Fibroblast of peridontal ligament (primary cell): ENCODE data around the gene ZC3H7A.

Experiments used
- DNase-seq: peaks from one replicate; pipeline ENCODE4 v3.0.0-alpha.2; 2010; ENCODE audit errors: extremely low read depth

The ZC3H7A gene

DNA sequence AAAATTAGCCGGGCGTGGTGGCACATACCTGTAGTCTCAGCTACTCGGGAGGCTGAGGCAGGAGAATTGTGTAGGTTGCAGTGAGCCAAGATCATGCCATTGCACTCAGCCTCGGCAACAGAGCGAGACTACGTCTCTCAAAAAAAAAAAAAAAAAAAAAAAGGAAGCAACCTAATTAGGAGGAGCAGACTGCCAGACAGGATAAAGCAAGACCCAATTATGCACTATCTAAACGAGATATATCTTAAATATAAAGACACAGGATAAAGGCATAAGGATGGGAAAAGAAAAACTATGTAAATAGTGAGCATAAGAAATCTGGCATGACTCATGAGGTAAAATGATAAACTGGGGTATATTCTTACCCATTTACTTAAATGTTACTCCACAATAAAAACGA, 59.3 kb downstream of the ZC3H7A start:
- DNase-seq, result no peak

GRCh38 chr16:11736903-11737302, 60.2 kb downstream of the ZC3H7A start:
- DNase-seq, result no peak

GRCh38 chr16:11735787-11736186, 61.3 kb downstream of the ZC3H7A start:
- no peak for DNase-seq

DNA sequence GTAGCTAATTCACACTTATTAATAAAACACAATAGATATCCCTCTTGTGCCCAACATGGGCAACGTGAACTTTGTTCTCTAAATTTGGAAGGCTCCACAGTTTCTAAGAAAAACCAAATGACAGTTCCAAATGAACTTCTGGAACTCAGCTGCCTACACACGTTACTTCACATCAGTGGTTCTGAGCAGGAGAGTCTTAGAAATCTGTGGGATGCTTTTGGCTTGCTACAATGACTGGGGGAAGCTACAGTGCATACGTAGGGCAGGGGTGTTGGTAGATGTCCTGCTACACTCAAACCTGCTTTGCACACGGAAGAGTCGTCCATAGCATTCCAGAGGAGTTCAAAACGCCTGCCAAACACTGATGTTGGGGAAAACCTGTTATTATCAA, 62.4 kb downstream of the ZC3H7A start:
- no peak for DNase-seq

DNA sequence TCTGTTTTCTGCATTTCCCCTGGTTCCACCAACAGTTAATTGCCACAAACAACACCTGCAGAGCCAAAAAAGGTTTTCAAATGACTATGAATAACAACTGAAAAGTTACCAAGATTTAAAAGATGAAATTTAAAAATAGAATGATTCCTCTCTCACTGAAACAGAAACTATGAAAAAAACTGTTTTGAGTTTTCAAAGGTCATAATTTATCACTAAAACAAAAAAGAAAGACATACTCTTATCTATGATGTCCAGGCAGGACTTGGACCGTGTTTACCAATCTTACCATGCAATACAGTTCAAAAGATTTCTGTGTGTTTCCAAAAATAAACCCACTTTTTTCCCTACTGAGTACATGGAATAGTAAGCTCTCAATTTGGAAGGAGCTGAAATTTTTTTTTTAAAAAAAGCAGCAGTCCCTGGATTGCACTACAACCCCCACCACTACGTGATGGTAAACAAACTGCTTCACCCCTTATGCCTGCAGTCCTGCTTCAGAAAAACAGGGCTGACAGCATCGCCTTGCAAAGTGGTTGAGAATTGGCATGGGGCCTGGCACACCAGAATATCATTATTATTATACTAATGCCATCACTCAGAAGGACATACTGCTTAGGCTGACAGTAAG, 62.9 kb downstream of the ZC3H7A start:
- no peak for DNase-seq

DNA sequence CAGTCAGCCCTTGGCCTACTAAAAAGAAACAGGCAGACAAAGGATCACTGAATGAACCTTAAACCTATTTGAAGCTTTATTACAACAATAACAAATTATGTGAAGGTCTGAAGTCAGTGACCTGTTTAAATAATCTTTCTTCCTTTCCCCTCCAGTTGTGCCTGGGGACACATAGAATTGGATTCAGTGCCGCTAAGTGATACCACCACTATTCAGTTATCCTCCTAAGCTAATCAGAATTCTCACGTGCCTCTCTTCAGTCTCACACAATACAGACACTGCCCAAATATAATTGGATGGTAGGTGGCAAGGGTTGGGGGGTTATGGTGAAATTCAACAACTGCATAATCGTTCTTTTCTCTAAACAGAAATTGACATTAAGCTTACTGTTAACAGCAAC, 65.8 kb downstream of the ZC3H7A start:
- no peak for DNase-seq

DNA sequence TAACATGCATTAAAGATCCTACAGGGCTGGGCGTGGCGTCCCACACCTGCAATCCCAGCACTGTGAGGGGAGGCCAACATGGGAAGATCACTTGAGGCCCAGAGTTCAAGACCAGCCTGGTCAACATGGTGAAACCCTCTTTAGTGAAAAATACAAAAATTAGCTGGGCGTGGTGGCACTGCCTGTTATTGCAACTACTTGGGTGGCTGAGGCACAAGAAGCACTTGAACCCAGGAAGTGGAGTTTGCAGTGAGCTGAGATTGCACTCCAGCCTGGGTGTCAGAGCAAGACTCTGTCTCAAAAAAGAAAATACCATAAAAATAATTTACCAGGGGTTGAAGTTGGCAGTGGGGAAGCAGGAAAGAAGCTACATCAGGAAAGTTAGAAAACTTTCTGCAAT, 67.3 kb downstream of the ZC3H7A start:
- no peak for DNase-seq

DNA sequence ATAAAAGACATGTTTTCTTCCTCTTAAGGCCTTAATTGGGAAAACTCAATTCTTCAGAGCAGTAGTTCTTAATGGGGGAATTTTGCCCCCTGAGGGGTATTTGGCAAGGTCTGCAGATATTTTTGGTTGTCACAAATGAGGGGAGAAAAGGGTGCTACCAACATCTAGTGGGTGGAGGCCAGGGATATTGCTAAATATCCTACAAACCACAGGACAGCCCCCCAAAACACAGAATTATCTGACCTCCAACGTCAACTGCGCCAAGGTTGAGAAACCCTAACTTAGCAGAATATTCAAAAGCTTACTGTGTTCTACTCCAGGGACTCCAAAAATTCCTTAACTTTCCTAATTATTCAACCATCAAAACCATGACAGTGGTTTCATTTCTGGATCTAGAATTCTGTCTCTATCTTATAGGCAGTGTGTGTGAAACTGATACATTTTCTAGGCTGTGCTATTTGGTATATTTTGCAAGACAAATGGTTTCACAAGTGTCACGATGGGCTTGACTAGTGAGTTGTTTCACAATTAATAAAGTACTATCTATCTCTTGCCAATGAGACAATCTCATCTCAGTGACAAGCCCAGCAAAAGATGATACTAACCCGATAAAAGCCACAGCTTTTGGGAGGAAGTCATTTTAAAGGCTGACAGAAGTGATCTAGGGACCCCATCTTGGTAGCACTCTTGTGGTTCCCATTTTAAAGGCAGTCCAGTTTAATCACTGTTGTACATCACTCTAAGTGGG, 69.1 kb downstream of the ZC3H7A start:
- no peak for DNase-seq

GRCh38 chr16:11726008-11726407, 71.0 kb downstream of the ZC3H7A start:
- DNase-seq, result no peak

DNA sequence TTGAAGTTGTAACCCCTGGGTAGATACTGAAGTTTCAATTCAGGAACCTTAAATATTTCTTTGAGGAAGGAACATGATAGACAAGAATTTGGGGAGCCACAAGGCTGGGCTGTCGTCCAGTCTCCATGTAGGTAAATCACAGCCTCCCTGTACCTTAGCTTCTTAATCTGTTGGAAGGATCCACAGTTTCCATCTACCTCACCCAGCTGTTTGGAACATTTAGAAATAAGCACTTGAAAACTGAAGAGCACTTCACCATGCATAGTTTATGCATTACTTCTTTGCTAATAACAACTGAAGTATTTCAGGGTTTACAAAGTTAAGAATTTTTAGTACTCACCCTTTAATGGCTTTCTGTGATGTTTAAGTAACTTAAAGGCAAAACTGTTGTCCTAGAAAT, 71.6 kb downstream of the ZC3H7A start:
- DNase-seq, result no peak

GRCh38 chr16:11722468-11722808, 74.6 kb downstream of the ZC3H7A start:
- no peak for DNase-seq

DNA sequence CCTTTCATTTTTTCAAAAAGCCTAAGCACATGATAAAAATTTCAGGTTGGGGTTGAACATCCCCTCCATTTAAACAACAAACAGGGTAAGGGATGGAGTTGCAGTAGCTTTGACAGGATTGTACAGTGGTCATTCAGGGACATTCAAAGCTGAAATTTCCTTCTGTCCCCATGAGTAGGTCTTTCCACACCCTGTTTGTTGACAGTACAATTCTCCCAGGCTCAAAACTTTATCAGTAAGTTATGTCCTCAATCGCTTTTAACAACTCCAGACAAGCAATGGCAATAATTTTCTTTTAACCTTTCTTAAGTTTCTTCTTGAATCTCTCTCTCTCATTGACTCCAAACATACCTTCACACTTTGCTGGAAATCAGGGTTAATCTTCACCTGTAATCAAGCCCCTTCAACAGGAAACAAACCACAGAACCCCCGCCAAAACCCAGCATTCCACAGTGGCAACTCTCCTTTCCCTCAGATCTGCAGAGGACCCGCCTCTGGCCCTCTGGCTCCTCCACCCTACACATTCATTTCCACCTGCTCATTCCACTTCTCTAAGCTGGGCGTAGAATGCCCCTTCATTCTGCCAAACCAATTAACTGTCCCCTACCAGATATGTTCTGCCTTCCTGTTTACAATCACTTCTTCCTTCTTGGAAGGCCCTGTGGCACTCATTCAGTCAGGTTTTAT, 75.1 kb downstream of the ZC3H7A start:
- no peak for DNase-seq

DNA sequence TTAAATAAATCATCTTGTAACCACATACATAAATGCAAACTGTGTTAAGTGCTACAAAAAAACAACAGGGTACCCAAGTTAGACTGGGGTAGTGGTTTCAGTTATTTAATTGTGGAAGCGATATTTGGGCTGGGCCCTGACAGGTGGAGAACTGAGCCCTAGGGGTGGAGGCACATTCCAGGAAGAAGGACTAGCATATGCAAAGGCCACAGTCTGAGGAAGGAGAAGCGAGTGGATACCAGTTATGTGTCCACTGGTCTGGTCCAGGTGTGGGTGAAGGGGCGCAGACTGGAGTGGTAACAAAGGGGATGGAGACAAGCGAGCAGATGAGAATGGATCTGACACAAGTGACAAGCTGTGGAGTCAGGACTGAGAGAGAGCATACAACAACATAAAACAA, 77.3 kb downstream of the ZC3H7A start:
- no peak for DNase-seq

DNA sequence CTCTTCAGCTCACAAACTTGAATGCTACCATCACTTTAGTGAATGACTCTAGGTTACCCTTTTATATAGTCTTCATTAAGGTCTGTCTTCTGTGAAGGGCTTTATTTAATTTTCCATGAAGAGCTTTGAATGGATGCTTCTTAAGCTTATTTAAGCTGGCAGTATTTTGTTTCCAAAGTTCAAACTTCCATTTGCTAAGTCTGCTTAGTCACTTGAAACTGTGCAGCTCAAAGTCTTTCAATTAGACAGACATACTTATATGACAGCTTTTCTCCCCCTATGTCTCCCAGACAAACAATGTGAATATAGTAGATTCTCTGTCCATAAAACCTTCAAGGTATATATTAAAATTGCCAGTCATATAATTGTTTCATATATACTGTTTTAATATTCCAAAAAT, 77.9 kb downstream of the ZC3H7A start:
- no peak for DNase-seq

GRCh38 chr16:11717811-11718210, 79.2 kb downstream of the ZC3H7A start:
- no peak for DNase-seq

- DNase-seq, result no peak
Observed at GRCh38 chr16:11716336-11716735, 80.7 kb downstream of the ZC3H7A start.

DNA sequence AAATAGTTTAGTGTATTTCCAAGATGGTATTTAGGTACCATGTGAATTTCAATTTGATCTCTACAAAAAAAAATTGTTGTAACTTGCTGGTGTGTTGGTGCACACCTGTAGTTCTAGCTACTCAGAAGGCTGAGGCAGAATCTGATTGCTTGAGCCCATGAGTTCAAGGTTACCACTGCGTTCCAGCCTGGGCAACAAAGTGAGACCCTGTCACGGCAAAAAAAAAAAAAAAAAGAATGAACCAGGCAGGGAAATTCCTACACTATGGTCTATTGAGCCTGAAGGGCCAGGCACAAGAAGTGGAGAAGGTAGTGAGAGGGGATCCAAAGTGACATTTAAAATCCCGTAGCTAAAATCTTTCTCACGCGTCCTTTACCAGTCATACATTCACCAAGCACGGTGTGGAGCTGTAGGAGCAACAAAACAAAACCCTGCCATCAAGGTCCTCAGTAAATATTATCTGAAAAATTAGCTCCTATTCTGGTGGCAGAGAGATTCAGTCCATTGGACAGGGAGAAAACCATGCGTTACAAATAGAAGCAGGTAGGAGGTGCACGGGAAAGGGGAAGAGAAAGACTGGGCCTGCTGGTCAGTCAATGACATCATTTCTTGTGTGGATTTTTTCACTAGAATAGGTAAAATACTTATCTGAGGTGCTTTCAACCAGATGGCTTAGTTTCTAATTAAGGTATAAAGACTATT, 81.7 kb downstream of the ZC3H7A start:
- DNase-seq, result no peak

- DNase-seq, result no peak
Observed at GRCh38 chr16:11712122-11712521, 84.9 kb downstream of the ZC3H7A start.

DNA sequence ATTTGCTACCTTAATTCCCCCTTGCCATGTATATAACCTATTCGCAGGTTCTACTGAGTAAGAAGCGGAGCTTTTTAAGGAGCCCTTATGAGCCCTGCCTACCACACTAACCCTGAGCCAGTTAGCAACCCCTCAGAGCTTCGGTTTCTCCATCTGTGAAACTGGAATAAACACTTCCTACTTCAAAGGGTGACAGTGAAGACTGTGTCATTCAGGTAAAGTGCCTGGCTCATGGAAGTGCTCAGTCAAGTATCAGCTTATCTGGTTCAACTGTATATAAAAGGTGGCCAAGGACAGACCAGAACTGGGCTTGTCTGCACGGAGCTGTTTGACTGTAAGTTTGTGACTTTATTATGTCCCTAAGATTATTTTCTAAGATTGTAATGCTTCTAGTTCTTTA, 85.4 kb downstream of the ZC3H7A start:
- no peak for DNase-seq

DNA sequence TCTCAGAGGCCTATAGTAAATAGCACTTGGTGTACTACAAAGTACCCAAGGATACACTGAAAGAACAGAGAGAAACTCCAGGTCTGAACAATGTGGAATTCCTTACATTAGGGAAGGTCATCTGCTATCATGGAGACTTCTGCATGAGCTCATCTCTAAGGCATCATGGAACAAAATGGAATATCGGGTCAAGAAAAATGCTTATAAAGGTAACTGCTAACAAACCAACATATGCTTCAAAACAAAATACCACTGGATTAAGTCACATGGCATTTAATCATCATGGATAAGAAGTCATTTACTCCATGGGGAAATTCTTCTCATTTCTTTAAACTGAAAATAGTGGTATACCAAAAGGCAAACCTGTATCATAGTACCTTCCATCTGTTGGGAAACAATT, 88.6 kb downstream of the ZC3H7A start:
- DNase-seq, result no peak

DNA sequence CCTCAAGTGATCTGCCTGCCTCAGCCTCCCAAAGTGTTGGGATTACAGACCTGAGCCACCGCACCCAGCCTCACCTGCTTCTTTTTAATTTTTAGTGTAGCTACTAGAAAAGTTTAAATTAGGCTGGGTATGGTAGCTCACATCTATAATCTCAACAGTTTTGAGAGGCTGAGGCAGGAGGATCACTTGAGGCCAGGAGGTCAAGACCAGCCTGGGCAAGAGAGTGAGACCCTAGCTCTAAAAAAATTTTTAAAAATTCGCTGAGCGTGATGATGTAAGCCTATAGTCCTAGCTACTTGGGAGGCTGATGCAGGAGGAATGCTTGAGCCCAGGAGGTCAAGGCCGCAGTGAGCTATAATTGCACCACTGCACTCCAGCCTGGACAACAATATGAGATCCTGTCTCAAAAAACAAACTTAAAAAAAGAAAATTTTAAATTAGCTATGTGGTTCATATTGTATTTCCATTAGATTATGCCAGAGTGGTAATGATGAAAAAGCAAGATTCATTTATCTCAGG, 89.3 kb downstream of the ZC3H7A start:
- no peak for DNase-seq

GRCh38 chr16:11706180-11706742, 90.8 kb downstream of the ZC3H7A start:
- DNase-seq, result no peak
